SK-N-SH treated with all-trans-retinoic acid at 6 μM for 48 hours (cell line): ENCODE data around the gene LYZ.

Experiments
- ATAC-seq: fragments of 200-7000 bp; cut with Tn5 transposase; 3 replicates; pipeline ENCODE4 v1.9.1; 2020; ENCODE audit warnings: mild to moderate bottlenecking, moderate library complexity
- BACH2 ChIP-seq: fragments of 250-450 bp; sonication (Bioruptor Pico); IDR thresholded peaks from 2 replicates; pipeline ENCODE4 v1.9.0; 2021; ENCODE audit warnings: mild to moderate bottlenecking, borderline replicate concordance
- CREB5 ChIP-seq: fragments of 250-450 bp; sonication (Bioruptor Pico); IDR thresholded peaks from 2 replicates; pipeline ENCODE4 v1.5.1; 2020; ENCODE audit warnings: low read depth, mild to moderate bottlenecking, moderate library complexity
- CSDC2 ChIP-seq: fragments of 250-450 bp; sonication (Bioruptor Pico); IDR thresholded peaks from 2 replicates; pipeline ENCODE4 v1.5.0; 2020; ENCODE audit warnings: mild to moderate bottlenecking, moderate library complexity
- ESRRG ChIP-seq: fragments of 250-450 bp; sonication (Bioruptor Pico); IDR thresholded peaks from 2 replicates; pipeline ENCODE4 v1.6.1; 2021; ENCODE audit warnings: mild to moderate bottlenecking
- GLIS3 ChIP-seq: fragments of 250-450 bp; sonication (Bioruptor Pico); IDR thresholded peaks from 2 replicates; pipeline ENCODE4 v1.5.0; 2020; ENCODE audit warnings: mild to moderate bottlenecking, moderate library complexity
- ISL1 ChIP-seq: fragments of 250-450 bp; sonication (Bioruptor Pico); IDR thresholded peaks from 2 replicates; pipeline ENCODE4 v2.1.2; 2022; ENCODE audit warnings: mild to moderate bottlenecking, moderate library complexity
- OSR1 ChIP-seq: fragments of 250-450 bp; sonication (Bioruptor Pico); IDR thresholded peaks from 2 replicates; pipeline ENCODE4 v1.8.0; 2022; ENCODE audit warnings: moderate library complexity, mild to moderate bottlenecking, inconsistent platforms
- POU6F1 ChIP-seq: fragments of 250-450 bp; sonication (Bioruptor Pico); IDR thresholded peaks from 2 replicates; pipeline ENCODE4 v1.8.0; 2021; ENCODE audit warnings: low read depth, mild to moderate bottlenecking, moderate library complexity, borderline replicate concordance
- SNAI2 ChIP-seq: fragments of 250-450 bp; sonication (Bioruptor Pico); IDR thresholded peaks from 2 replicates; pipeline ENCODE4 v1.5.0; 2020; ENCODE audit warnings: mild to moderate bottlenecking, moderate library complexity
- TCF4 ChIP-seq: fragments of 250-450 bp; sonication (Bioruptor Pico); IDR thresholded peaks from 2 replicates; pipeline ENCODE4 v1.8.0; 2021; ENCODE audit warnings: mild to moderate bottlenecking, moderate library complexity, borderline replicate concordance
- TOX ChIP-seq: fragments of 250-450 bp; sonication (Bioruptor Pico); IDR thresholded peaks from 2 replicates; pipeline ENCODE4 v1.8.0; 2021; ENCODE audit warnings: mild to moderate bottlenecking, moderate library complexity, borderline replicate concordance
- TSHZ2 ChIP-seq: fragments of 250-450 bp; sonication (Bioruptor Pico); IDR thresholded peaks from 2 replicates; pipeline ENCODE4 v1.5.0; 2020; ENCODE audit warnings: mild to moderate bottlenecking, moderate library complexity
- ZC3H10 ChIP-seq: fragments of 250-450 bp; sonication (Bioruptor Pico); IDR thresholded peaks from 2 replicates; pipeline ENCODE4 v1.5.1; 2021; ENCODE audit warnings: mild to moderate bottlenecking, moderate library complexity
- ZFP30 ChIP-seq: fragments of 450-650 bp; formaldehyde crosslinking; IDR thresholded peaks from 2 replicates; pipeline ENCODE4 v1.5.0; 2022; ENCODE audit warnings: mild to moderate bottlenecking, moderate library complexity
- ZNF565 ChIP-seq: fragments of 450-650 bp; formaldehyde crosslinking; conservative IDR thresholded peaks from 2 replicates; pipeline ENCODE4 v1.5.0; 2020; ENCODE audit warnings: low read depth, mild to moderate bottlenecking, moderate library complexity
- ZNF70 ChIP-seq: fragments of 450-650 bp; formaldehyde crosslinking; IDR thresholded peaks from 2 replicates; pipeline ENCODE4 v1.5.0; 2020; ENCODE audit warnings: mild to moderate bottlenecking, moderate library complexity
- TF ChIP-seq, protein P1 (sequence below): fragments of 250-450 bp; sonication (Bioruptor Pico); IDR thresholded peaks from 2 replicates; pipeline ENCODE4 v1.8.0; 2020; ENCODE audit warnings: mild to moderate bottlenecking, moderate library complexity, borderline replicate concordance
- TF ChIP-seq, protein P2 (sequence below): fragments of 250-450 bp; sonication (Bioruptor Pico); IDR thresholded peaks from 2 replicates; pipeline ENCODE4 v1.5.1; 2021; ENCODE audit warnings: mild to moderate bottlenecking, moderate library complexity

The LYZ gene

DNA sequence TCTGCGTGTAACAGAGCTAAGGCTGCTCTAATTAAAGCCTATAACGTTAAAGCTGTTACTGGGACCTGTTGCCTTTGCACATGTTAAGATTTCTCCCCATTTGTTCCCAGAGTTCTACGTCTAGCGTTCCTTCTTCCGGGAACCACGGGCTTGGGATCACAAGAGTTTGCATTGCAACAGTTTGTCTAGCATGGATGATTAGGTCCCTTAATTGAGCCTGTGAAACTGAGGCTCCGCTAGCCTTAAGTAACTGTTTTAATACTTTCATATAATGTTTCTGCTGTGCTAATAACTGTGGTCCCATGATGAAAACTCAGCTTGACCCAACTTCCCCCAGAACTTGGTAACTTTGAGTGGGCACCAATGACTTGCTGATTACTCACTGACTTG is 16.7 kb upstream of the LYZ start:
- no peak for TF ChIP-seq CSDC2 (CRISPR knock-in tag)
- TF ChIP-seq ZNF70 (CRISPR knock-in tag), result no peak
- no peak for TF ChIP-seq TSHZ2 (CRISPR knock-in tag)
- TF ChIP-seq BACH2 (CRISPR knock-in tag), result no peak
- TF ChIP-seq SNAI2 (CRISPR knock-in tag), result no peak
- no peak for TF ChIP-seq CREB5
- no peak for TF ChIP-seq TCF4 (CRISPR knock-in tag)
- ATAC-seq, result no peak; the same call in 2 of the 3 replicates

DNA sequence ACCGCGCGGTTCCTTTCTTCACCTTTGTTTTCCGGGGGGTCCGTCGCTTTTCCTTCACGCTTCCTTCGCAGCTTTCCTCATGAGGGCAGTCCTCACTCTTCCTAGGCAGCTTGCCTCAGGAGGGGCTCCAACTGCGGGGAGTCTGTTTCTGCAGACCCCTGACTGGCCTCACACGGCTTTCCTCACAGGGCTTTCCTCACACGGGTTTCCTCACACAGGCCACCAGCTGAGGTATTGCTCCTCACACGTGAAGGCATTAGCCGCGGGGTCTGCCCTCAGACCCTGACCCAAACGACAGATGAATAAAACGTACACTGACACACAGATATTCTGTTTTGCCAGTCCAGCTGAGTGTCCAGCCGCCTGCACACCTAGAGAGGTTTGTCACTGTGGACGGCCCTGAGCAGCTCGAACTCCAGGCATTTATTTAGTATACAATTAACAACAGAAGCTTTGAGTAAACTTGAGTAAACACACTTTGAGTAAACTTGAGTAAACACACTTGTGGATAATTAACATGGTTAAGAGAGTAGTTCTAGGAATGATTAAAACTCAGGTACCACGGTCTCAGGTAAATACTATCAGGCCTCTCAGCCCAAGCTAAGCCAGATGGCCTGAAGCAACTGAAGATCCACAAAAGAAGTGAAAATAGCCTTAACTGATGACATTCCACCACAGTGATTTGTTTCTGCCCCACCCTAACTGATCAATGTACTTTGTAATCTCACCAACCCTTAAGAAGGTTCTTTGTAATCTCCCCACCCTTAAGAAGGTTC is 16.1 kb upstream of the LYZ start:
- TF ChIP-seq GLIS3, result no peak
- no peak for TF ChIP-seq CSDC2 (CRISPR knock-in tag)
- TF ChIP-seq SNAI2 (CRISPR knock-in tag), result no peak
- TF ChIP-seq, protein P1, sequence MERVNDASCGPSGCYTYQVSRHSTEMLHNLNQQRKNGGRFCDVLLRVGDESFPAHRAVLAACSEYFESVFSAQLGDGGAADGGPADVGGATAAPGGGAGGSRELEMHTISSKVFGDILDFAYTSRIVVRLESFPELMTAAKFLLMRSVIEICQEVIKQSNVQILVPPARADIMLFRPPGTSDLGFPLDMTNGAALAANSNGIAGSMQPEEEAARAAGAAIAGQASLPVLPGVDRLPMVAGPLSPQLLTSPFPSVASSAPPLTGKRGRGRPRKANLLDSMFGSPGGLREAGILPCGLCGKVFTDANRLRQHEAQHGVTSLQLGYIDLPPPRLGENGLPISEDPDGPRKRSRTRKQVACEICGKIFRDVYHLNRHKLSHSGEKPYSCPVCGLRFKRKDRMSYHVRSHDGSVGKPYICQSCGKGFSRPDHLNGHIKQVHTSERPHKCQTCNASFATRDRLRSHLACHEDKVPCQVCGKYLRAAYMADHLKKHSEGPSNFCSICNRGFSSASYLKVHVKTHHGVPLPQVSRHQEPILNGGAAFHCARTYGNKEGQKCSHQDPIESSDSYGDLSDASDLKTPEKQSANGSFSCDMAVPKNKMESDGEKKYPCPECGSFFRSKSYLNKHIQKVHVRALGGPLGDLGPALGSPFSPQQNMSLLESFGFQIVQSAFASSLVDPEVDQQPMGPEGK (CRISPR knock-in tag), result no peak
- no peak for TF ChIP-seq OSR1
- no peak for TF ChIP-seq ESRRG (CRISPR knock-in tag)

DNA sequence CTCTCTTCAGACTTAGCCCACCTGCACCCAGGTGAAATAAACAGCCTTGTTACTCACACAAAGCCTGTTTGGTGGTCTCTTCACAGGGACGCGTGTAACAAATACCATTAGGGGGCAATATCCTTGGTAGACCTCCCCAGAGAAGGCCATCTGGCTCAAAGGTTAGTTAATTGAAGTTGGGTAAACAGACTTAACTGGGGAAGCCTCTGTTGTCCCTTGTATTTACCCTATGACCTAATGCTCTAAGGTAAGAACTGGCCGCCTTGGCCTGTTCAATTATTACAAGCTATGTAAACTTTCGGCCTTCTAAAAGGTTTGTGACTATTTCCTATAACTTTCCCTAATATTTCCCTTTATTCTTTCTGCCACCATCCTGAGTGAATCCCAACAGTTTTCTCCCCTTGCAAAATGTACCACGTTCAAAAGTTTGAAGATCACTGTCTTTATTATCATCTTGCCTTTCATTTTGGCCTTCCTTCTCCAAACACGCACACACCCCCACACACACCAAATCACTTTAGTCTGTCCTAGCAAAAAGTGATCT is 15.3 kb upstream of the LYZ start:
- TF ChIP-seq BACH2 (CRISPR knock-in tag), result no peak
- TF ChIP-seq POU6F1, result no peak
- TF ChIP-seq TCF4 (CRISPR knock-in tag), result no peak
- TF ChIP-seq ZC3H10 (CRISPR knock-in tag), result no peak
- TF ChIP-seq, protein P2, sequence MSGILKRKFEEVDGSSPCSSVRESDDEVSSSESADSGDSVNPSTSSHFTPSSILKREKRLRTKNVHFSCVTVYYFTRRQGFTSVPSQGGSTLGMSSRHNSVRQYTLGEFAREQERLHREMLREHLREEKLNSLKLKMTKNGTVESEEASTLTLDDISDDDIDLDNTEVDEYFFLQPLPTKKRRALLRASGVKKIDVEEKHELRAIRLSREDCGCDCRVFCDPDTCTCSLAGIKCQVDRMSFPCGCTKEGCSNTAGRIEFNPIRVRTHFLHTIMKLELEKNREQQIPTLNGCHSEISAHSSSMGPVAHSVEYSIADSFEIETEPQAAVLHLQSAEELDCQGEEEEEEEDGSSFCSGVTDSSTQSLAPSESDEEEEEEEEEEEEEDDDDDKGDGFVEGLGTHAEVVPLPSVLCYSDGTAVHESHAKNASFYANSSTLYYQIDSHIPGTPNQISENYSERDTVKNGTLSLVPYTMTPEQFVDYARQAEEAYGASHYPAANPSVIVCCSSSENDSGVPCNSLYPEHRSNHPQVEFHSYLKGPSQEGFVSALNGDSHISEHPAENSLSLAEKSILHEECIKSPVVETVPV (CRISPR knock-in tag), result no peak
- TF ChIP-seq CREB5, result no peak
- no peak for TF ChIP-seq TSHZ2 (CRISPR knock-in tag)
- no peak for TF ChIP-seq ZFP30
- no peak for TF ChIP-seq ZNF565 (CRISPR knock-in tag)
- no peak for TF ChIP-seq TOX (CRISPR knock-in tag)
- no peak for TF ChIP-seq OSR1
- no peak for TF ChIP-seq SNAI2 (CRISPR knock-in tag)
- no peak for TF ChIP-seq ISL1 (CRISPR knock-in tag)

More for the DNA sequence above, 16.1 kb upstream of the LYZ start:
- ATAC-seq, result no peak

More for the DNA sequence above, 15.3 kb upstream of the LYZ start:
- no peak for ATAC-seq
